HG03039 (cell line): Measurements from ENCODE around the gene MALSU1.

Experiments
- ATAC-seq: cut with Tn5 transposase; IDR thresholded peaks from one replicate; pipeline ENCODE4 v1.9.1; 2021; ENCODE audit warnings: mild to moderate bottlenecking, moderate library complexity; ENCODE audit not compliant: unreplicated experiment

Gene MALSU1

DNA sequence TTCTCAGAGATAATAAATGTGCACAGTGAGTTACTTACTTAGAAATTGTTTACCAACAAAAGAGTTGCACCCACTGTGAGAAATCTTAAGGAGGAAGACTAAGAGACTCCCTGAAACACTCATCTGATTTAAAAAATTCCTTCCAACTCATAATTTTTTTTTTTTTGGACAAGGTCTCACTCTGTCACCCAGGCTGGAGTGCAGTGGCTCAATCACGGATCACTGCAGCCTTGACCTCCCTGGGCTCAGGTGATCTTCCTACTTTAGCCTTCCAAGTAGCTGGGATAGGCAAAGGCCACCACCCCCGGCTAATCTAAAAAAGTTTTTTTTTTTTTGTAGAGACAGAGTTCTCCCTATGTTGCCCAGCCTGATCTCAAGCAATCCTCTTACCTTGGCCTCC is 36.0 kb downstream of the MALSU1 start:
- no peak for ATAC-seq

DNA sequence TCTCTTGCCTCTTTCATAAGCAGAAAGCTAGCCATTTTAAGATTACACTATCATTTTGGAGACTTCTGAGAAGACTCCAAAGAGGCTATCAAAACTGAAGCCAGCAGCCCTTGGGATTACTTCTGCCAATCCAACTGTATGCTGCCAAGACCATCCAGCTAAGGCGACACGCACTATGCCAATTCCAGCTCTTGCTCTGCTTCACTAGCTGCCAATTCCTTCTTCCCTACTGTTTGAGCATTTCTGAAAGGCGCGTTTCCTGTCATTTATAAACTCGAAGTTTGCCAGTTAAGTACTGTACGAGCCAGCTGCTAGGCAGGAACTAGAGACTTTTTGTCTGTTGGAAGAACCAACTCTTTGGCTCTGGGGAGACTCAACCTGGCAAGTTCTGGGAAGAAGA is 36.5 kb downstream of the MALSU1 start:
- no peak for ATAC-seq

DNA sequence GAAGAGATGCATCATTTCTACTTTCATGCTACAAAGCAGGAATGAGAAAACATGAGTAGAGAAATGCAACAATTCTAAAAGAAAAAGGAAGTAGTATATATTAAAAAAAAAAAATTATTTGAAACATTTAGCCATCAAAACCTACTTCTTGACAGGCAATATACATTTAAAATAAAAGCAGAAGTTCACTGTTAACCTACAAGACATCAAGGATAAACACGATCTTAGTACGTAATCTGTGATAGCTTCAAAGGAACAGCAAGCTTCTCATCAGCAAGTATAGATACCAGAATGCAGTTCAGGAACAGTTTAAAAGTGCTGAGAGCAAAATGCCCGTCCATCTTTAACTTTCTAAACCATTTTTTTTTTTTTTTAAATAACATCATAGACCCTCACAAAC is 36.9 kb downstream of the MALSU1 start:
- no peak for ATAC-seq

GRCh38 chr7:23336799-23337283 is 37.7 kb downstream of the MALSU1 start:
- no peak for ATAC-seq

- ATAC-seq = no peak
These were observed 38.2 kb downstream of the MALSU1 start for GRCh38 chr7:23337374-23337773.

DNA sequence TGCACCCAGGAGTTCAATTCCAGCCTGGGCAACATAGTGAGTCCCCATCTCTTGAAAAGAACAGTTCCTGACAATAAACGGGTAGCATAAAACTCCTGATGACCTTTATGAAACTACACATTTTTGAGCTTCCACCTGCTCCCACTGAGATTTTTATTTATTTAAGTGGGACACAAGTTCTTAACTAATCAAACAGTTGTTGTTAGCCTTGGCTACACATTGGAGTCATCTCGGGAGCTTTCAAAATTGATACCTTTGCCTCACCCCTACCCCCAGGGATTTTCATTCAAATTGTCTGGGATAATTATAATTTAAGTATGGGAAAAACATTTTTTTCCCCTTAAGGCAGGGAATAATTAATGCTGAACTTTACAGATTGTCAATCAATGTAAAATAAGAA is 39.3 kb downstream of the MALSU1 start:
- ATAC-seq = no peak

GRCh38 chr7:23338863-23339262 is 39.7 kb downstream of the MALSU1 start:
- ATAC-seq = no peak

DNA sequence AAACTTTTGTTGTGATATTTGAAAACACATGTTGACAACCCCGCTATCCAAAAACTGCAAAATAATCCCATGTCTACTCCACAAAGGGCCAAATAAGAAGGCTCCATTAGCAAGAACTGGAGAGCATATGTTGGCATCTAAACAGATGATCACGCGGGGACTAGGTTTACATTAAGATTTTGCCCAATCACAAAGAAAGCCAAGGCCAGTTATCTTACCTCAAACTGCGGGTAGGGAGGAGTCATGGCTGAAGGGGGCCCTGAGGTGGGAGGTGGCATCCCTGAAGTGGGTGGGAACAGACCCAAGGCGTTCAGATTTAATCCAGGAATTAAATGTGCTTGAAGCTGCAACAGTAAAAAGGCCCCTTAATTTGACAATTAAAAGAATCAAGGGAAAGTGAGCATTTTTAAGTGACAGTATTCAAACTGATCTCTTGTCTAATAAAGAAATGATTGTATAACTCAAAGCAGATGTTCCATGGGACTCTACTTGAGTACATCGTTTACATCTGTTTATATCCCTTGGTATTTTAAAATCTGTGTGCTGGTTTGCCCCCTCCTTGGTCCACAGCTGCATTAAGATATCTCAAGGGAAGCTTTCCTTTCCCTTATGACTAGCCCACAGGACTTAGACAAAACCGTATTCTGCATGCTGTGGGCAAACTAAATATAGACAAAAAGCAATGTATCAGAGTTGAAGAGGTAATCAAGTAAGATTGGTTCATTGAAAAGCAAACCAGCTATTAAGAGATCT is 42.9 kb downstream of the MALSU1 start:
- no peak for ATAC-seq

- no peak for ATAC-seq
These were observed 44.0 kb downstream of the MALSU1 start for GRCh38 chr7:23343102-23343501.

DNA sequence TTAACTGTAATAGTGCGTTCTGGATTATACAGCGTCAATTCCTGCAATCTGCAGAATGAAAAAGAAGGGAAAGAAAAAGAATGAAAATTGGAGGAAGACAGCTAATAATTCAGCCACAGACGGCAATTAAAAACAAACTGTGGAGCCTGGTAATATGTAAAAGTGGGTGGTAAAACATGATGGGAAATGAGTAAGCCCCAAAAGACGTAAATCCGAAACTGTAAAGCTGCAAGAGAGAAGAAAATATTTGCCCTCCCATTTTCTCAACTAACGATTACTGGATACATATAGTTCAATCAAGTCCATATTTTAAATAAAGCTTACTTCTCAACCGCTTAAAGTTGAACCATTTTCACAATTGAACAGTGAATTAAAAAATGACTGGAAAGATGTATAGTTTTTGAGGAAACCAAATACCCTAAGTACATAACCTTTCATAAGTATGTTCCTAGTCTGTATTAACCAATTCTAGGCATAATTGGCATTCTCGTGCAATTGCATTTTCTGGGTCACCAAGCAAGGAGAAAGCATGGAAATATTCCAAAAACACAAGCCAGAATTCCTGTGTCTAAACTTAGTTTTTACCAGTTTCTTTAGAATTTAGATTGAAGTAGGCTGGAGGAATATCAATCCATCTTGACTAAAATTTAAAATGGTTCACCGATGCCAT is 44.8 kb downstream of the MALSU1 start:
- no peak for ATAC-seq

DNA sequence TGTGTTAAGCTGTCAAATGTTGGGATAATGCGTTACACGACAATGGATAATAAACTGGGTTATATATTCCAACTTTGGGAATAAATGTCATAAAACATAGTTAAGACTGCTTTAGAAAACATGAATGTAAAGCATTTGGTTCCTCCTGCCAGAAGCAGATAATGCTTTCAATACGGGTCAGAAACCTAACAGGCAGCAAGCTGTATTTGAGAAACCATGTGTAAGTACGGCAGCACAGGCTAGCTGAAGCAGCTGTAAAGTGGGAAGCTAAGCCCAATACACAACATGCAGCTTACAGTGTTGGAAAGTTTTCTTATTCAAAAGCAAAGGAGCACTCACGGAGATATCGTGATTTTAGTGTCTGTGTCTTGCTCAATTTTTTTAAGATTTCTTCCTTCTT is 46.5 kb downstream of the MALSU1 start:
- no peak for ATAC-seq

DNA sequence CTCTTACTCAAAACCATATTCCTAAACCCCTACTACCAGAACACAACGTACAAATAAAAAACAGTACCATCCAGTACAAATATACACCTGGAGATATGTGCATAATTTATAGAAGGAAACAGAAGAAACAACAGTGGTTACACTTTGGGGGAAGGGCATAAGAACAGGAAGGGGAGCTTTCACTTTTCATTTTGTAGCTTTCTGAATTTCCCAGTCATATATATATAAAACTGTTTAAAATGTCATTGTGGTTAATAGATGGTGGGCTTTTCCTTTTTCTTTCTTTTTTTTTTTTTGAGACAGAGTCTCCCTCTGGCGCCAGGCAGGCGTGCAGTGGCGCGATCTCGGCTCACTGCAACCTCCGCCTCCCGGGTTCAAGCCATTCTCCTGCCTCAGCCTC is 47.2 kb downstream of the MALSU1 start:
- ATAC-seq = no peak

DNA sequence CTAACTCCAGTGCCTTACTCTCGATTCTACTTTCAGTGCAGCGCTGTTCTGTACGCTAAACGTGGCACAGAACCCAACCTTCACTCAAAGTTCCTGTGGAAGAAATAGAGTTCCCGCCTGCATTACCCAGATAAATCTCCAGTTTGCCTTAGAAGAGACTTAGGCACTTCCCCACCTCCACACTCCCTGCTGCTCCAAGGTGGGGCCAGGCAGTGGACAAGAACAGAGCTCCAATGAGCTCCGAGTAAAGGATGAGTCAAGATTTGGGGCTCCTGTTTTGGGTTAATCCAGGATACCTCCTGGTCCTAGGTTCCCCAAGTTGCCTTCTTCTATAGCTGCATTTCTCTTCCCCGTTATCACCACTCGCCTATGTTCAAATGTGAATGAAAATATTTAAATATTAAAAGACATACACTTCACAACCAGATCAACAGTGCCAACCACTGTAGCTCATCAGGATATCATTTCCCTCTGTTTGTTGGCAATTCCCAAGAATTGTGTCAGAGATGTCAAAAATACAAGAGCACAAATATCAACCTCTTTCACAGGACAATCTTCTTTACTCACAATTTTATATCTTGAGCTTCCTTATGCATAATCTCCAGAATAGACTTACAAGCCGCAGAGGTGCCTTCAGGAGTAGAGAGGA is 48.0 kb downstream of the MALSU1 start:
- no peak for ATAC-seq

DNA sequence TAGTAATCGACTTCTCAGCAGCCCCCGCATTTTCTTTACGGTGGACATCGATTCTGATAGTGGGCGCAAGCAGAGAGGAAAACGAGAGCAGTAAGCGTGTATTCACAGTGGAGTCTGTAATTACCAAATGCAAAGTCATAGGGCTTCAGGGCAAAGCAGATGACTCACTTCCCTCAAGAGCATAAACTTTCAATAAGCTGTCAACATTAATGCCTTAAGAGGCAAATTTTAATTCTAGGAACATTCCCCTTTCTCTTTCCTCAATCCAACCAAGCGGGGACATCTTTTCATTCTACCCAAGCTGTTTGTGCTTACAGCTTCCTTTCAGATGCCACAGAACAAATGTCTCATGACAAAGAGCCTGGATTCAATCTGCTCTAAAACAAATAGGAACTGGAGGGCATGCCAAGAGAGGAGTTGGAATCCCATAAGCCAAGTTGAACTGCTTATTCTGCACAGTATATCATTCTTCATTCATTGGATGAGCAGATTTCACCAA is 48.6 kb downstream of the MALSU1 start:
- ATAC-seq = no peak

DNA sequence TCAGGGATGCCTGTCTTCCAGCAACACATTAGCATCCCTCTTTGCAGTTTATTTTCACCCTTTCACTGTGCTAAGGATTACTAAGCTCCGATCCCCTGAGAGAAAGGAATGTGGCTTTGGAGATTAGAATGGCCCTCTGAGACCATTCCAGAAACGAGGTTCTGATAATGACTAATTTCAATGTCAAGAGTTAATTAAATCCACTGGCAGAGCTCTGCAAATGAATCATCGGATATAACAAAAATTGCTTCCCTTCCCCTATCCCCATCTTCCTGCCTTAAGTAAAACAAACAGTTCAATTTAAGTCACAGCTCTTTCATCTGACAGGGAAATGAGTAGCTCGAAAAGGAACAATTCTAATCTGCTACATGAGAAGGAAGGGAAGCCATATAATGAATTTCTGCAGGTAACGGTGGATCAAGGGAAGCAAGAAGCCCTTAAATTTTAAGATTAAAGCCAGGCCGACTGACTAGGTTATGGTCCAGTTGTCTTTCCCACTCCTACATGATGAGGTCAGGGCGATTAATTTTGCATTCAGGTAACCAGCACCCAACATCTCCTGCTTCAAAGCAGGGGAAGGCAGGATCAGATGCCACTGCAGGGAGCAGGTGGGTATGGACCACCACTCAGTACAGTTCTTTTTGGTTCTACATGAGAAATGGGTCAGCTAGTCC is 50.5 kb downstream of the MALSU1 start:
- no peak for ATAC-seq

DNA sequence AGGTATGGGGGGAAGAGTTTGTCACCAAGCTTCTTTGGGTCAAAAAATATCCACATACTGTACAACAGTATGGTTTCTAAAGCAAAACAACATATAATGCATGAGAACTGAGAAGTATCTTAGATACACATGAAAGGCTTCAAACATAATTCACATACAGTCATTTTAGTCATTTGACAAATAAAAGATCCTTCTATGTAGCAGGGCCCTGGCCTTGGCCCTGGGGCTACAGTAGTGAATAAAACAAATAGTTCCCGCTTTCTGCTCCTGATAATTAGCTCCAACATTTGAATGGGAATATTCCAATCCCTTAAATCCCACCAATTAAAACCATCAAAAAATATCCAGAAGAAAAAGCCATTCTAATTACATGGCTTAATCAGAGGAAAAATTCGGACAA is 51.3 kb downstream of the MALSU1 start:
- ATAC-seq = no peak

DNA sequence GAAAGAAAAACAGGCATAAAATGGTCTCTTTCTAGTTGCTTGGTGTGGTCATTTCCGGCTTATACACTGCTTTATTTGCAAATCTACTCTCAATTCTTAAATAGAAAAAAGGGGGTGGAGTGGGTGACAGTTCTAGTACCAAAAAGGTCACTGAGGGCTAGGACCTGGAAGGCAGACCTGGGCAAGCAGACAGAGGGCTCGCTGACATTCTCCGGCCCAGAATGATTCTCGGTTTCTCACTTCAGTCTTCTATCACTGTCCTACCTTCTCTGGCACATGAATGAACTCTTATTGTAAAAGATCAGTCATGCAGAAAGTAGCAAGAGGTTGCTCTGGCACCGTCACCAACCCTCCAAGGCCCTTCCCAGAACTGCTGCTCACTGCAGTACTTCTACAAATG is 54.0 kb downstream of the MALSU1 start:
- no peak for ATAC-seq

DNA sequence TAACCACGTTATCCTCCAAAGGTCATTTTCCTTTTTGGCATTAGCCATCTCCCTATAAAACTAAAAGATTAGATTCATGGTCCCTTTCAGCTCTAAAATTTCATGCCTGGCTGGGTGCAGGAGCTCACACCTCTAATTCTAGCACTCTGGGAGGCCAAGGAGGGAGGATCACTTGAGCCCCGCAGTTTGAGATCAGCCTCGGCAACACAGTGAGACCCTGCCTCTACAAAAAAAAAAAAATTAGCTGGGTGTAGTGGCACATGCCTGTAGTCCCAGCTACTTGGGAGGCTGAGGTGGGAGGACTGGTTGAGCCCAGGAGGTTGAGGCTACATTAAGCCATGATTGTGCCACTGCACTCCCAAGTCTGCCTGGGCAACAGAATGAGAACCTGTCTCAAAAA is 57.0 kb downstream of the MALSU1 start:
- no peak for ATAC-seq

- no peak for ATAC-seq
These were observed 57.6 kb downstream of the MALSU1 start for GRCh38 chr7:23356726-23357125.

DNA sequence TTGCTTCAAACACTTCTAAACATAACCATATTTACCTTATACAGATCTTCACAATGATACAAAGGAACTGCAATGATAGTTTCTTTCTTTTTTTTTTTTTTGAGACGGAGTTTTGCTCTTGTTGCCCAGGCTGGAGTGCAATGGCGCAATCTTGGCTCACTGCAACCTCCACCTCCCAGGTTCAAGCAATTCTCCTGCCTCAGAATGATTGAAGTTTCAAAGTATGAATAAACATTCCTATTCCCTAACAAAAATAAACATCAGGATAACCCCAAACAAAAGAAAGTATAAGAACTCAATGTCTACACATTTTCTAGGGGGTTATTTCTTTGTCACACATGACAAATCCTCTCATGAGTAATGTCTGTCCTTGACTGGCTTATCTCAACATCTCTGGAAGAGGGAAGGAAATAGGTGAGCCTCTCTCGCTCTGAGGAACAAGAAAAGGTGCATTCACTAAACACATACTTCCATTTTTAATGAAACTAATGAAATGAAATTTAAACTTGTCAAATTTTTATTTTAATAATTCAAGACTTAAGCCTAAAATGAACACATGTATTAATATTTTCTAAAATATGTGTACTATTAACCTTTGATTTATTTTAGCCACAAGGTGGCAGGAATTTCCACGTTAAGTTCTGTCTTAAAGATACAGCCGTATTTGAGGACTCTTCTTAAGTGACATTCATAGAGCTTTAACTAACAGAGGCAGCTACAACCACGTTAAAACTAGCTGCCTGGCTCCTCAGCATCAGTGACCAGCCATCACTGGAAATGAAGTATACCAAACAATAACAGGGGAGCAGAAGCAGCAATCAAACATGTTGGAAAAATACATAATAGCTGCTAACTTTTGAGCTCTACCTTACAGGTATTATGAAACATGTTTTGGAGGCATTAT is 58.3 kb downstream of the MALSU1 start:
- ATAC-seq = no peak
